ENCODE results near the gene CFAP61.
"Not testable (repeated sequence)": the region's sequence is repeated elsewhere in the genome, so short reads cannot be mapped to it uniquely, and the experiment has no call there.

Gene CFAP61

DNA sequence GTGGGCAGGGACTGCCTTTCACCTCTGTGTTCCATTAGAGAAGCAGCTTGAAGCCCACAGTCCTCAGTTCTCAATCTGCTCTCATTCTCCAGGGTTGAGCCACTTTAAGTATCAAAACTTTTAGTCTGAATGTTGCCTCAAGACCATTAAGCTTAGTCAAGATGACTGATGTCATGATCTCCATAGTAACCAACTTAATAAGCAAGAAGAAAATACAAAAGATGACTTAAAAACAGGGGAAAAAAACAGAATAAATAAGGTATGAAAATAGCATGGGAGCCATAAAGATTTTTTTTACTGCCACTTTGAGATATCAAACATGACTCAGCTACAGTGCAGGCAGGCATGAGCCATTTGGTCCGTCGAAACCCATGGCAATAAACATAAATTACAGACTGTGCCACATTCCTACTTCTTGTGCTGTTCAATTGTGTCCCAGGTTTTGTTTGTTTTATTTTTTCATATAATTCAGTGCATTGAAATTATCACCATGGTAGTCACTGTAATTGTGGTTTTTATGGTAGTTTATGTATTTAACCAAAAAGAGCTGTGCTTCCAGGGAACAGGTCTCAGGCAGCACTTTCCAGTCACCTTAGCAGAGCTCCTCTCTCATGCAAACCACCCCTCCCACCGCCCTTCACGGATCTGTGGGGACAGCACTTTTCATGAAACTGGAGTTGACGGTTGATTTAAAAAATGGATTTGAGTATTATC lies 159.1 kb downstream of the CFAP61 start:
- peak; percentile 74 to 78 for DNase-seq

- peak; percentile 83 to 88 for DNase-seq
Observed at GRCh38 chr20:20211988-20212518, 159.7 kb downstream of the CFAP61 start.

GRCh38 chr20:20212675-20213096 lies 160.4 kb downstream of the CFAP61 start:
- DNase-seq = peak; percentile 91 to 93

- DNase-seq = peak in 1 of 2 experiments; percentile 21
Observed at GRCh38 chr20:20213526-20214121, 161.3 kb downstream of the CFAP61 start.

DNA sequence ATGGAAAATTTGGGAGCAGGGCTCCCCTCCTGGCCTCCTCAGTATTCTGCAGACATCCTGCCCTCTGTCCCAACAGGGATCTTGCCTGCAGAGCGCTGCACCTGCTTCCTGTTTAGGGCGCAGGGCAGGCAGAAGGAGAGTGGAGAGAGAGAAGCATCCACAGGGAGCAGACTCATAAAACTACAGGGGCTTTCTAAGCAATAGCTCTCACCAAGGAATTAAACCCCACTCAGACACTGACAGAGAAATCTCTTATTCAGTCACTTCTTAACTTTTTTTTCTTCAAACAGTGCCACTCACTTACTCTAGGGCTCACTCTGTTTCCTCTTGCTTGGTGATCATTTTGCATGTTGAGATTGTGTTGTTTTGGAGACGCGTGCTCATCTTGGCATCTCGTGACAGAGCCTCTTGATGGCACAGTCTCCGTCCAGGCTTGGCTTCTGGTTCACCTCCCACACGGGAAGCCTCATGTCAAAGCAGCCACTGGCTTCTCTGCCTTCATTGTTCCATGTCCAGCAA lies 162.5 kb downstream of the CFAP61 start:
- DNase-seq = peak; percentile 93 to 96

GRCh38 chr20:20215976-20216727 lies 163.8 kb downstream of the CFAP61 start:
- DNase-seq = peak; percentile 98 to 99

DNA sequence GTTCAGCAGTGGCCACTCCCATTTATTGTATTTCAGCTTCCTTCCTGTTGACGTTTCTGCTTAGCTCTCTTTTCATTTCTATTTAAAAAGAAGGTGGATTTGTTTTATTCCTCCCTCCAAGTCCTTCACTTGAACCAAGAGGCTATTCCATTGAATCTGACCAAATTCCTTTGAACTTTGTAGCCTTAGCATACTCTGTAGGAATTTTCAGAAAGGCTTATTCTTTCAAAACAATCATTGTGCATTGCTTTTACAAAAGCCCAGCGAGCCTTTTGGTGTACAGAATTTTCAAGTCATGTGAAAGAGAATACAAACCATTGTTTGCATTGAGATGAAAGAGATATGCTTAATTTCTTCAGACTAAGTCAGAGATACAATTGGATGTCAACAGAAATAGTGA lies 164.6 kb downstream of the CFAP61 start:
- no peak for DNase-seq

GRCh38 chr20:20217621-20218020 lies 165.3 kb downstream of the CFAP61 start:
- peak in 1 of 2 experiments; percentile 56 for DNase-seq

DNA sequence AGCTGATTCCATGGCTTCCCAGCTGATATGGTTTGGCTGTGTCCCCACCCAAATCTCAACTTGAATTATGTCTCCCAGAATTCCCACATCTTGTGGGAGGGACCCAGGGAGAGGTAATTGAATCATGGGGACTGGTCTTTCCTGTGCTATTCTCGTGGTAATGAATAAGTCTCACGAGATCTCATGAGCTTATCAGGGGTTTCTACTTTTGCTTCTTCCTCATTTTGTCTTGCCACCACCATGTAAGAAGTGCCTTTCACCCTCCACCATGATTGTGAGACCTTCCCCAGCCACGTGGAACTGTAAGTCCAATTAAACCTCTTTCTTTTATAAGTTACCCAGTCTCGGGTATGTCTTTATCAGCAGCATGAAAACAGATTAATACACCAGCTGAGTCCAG lies 165.8 kb downstream of the CFAP61 start:
- DNase-seq = not testable (repeated sequence)

DNA sequence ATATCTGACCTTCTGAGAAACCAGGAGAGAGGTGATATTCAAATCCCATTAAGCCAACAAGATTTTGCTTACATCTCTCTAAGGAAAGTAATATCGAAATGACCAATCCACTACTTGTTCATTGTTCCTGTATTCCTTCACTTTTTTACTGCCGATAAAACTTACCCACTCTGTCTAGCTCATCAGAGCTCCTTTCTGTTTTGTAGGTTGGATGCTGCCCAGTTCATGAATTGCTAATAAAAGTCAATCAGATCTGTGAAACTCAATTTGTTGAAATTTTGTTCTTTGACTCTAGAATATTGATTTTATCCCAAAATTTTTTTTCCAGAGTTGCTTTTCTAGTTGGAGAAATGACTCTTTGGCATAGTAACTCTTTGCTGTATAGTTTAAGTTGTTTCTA lies 166.7 kb downstream of the CFAP61 start:
- no peak for DNase-seq

- DNase-seq = no peak
Observed at GRCh38 chr20:20220134-20220533, 167.8 kb downstream of the CFAP61 start.

DNA sequence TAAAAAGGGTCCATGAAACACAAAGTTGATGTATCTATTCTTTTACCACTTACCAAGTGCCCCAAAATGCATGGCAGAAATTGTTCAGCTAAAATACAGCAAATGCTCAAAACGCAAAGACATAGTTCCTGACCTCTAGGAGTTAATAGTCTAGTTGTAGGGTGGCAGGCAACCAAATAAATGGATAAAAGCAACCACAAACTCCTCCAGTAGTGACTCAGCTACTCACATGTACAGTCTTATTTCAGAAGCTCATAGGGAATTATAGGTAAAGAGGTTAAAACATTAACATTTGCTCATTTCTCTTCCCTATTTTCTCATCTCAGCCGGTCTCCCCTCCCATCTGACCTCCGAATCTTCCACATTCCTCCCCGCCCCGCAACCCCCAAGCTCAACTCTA lies 171.6 kb downstream of the CFAP61 start:
- no peak for DNase-seq

DNA sequence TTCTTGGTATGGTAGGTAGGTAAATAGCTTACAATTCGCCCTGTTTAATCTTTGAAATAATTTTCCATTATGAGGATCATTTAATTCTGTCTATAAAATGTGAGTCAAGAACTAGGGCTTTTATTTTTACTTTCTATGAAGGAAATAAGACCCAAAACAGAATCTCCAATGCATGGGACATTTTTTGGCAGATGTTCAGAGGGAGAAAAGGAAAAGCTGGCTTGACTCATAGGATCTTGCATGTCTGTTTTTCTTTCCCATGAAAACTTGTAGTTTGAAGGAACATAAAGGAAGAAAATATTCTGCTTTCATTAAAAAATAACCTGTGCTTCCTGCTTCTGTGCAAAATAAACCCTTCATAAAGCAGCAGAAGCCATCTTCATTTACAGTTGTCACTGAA lies 172.5 kb downstream of the CFAP61 start:
- no peak for DNase-seq

GRCh38 chr20:20225325-20226043 lies 173.2 kb downstream of the CFAP61 start:
- peak; percentile 92 to 96 for DNase-seq

GRCh38 chr20:20226554-20226953 lies 174.2 kb downstream of the CFAP61 start:
- DNase-seq = no peak

DNA sequence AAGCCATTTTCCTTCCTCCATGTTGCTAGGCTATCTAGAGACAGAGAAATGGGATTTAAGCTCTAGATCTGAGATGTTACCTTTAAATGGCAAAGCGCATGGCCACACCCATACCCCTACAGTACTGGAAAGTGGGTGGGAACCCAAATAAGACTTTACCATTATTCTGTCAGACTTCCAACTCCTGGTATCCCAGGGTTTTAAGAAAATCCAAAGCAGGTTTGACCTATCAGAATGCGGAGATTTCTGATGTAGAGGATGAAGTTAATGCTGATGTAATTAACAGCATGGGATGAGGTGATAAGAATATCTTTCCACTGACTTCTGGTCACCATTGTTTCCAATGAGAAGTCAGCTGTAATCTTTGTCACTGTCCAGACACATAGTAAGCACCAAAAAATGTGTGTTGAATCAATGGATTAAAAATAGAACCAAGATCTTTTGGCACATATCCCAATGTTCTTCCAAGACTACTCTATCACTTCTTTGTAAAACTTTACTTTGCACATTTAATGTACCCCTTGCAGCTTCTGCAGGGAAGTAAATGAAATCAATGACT lies 174.8 kb downstream of the CFAP61 start:
- no peak for DNase-seq

GRCh38 chr20:20228351-20228750 lies 176.0 kb downstream of the CFAP61 start:
- no peak for DNase-seq

DNA sequence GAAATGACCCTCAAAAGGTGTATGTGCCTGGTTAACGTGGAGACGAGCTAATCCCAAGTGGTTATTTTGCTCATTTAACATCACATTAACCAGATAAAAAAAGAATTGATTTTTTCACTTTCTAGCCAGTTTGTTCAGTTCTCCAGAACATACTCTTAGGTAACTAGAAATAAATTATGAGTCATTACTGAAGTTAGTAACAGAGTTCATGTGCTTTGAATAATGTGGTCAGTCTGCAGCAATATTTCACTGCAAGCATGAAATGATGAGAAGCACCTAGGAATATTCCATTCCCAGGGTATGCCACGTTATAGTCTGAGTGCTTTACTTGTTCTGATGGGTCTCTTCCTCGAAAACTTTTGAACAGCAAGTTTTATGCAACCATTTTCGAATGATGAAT lies 177.3 kb downstream of the CFAP61 start:
- DNase-seq = no peak

GRCh38 chr20:20230741-20231140 lies 178.4 kb downstream of the CFAP61 start:
- DNase-seq = no peak

GRCh38 chr20:20231528-20232298 lies 179.4 kb downstream of the CFAP61 start:
- DNase-seq = peak in 1 of 2 experiments; percentile 45

- peak in 1 of 2 experiments; percentile 8 for DNase-seq
Observed at GRCh38 chr20:20233041-20233514, 180.7 kb downstream of the CFAP61 start.

Data from SHP77 (cell line).